GM13977 (cell line): ENCODE data around the gene DAGLA.

ENCODE experiments used
- DNase-seq: peaks from one replicate; pipeline ENCODE4 v3.0.0; 2012; ENCODE audit warnings: low spot score
- CTCF ChIP-seq: IDR thresholded peaks from 2 replicates; pipeline ENCODE4 v1.5.1; 2012; ENCODE audit warnings: mild to moderate bottlenecking, control low read depth; ENCODE audit not compliant: insufficient read depth; ENCODE audit errors: extremely low read depth, missing control alignments
- in situ Hi-C: fragments of 300-500 bp; cut with MboI; formaldehyde crosslinking; loops from one replicate; pipeline ENCODE4 v1.12.0; 2022; ENCODE audit warnings: low sequenced_read_pairs, low pct_unique_long_range_greater_than_20kb, mixed read lengths, inconsistent platforms; ENCODE audit not compliant: unreplicated experiment

The DAGLA gene

GRCh38 chr11:61713464-61713863, 33.3 kb downstream of the DAGLA start:
- TF ChIP-seq CTCF = no peak
- no peak for DNase-seq
- in situ Hi-C loops = no loop called here

GRCh38 chr11:61713906-61714305, 33.7 kb downstream of the DAGLA start:
- in situ Hi-C loops = no loop called here
- no peak for TF ChIP-seq CTCF
- DNase-seq = no peak

- DNase-seq = no peak
- in situ Hi-C loops = no loop called here
- no peak for TF ChIP-seq CTCF
Measured at GRCh38 chr11:61714316-61714715, 34.1 kb downstream of the DAGLA start.

- DNase-seq = no peak
- TF ChIP-seq CTCF = no peak
- in situ Hi-C loops = no loop called here
Measured at GRCh38 chr11:61714916-61715315, 34.7 kb downstream of the DAGLA start.

- in situ Hi-C loops = no loop called here
- DNase-seq = no peak
- TF ChIP-seq CTCF = no peak
Measured at GRCh38 chr11:61715867-61716266, 35.7 kb downstream of the DAGLA start.

GRCh38 chr11:61716478-61717285, 36.5 kb downstream of the DAGLA start:
- in situ Hi-C loops = no loop called here
- TF ChIP-seq CTCF = no peak
- DNase-seq = no peak
